T-helper 17 cell (primary cell): ENCODE results near the gene RPUSD1. TPM values are rescaled to one million over a fixed set of nuclear protein-coding genes. Genes with fewer than 3 reads are reported as not detected.
A peak's percentile ranks its signal among the peaks of the same experiment; 100 is the strongest.

Experiments
- ATAC-seq: fragments of 150-1000 bp; cut with Tn5 transposase; 2 replicates; pipeline ENCODE4 v1.10.0; 2021; ENCODE audit warnings: mild to moderate bottlenecking, moderate library complexity
- DNase-seq, 3 donors: peaks; one replicate each; pipeline versions ENCODE4 v3.0.0 to v3.0.0-alpha.2; 2020 to 2021
- H3K9me3 ChIP-seq: one replicate; pipeline ENCODE4 v1.7.0; 2013; ENCODE audit warnings: low read length, mild to moderate bottlenecking; ENCODE audit not compliant: control insufficient read depth, poor library complexity, severe bottlenecking
- H3K27ac Mint-ChIP-seq: one replicate; pipeline ENCODE4 v1.8.0; 2022; ENCODE audit warnings: mild to moderate bottlenecking, moderate library complexity, mixed read lengths
- H3K27me3 Mint-ChIP-seq: one replicate; pipeline ENCODE4 v1.8.0; 2022; ENCODE audit warnings: mixed read lengths
- H3K36me3 Mint-ChIP-seq: one replicate; pipeline ENCODE4 v1.8.0; 2022; ENCODE audit warnings: low read depth, mixed read lengths
- H3K4me1 Mint-ChIP-seq: one replicate; pipeline ENCODE4 v1.8.0; 2022; ENCODE audit warnings: mild to moderate bottlenecking, mixed read lengths
- H3K4me3 Mint-ChIP-seq: one replicate; pipeline ENCODE4 v1.8.0; 2022; ENCODE audit warnings: mild to moderate bottlenecking, moderate library complexity, mixed read lengths
- total RNA-seq, 4 donors: library from RNA in 2 of 4; stranded (reverse) in 2 of 4; gene quantifications; one replicate each; pipeline ENCODE4 v1.2.3 and lab custom pipeline; 2022 to 2026

RPUSD1 gene
- total RNA-seq, 2 donors from 2014 or later: 14.9 to 17.1 TPM

GRCh38 chr16:799948-800833 lies 12.0 kb upstream of the RPUSD1 start, which contains the start of gene GNG13:
Gene GNG13, minus strand, starts transcription at chr16:800734. Its CDS starts 1,657 bp downstream, at chr16:799077.
- DNase-seq (no peak), ATAC-seq (no peak)
- peaks cover 2% of the 10 kb centered on the region for H3K36me3 Mint-ChIP-seq
- no peaks in the 10 kb centered on the region for H3K9me3 ChIP-seq
- no peak within 1 kb of the TSS for H3K27ac Mint-ChIP-seq
- H3K4me1 Mint-ChIP-seq: peaks cover 2% of the 10 kb centered on the region
- H3K27me3 Mint-ChIP-seq: peaks cover 15% of the 10 kb centered on the region
- no peak within 1 kb of the TSS for H3K4me3 Mint-ChIP-seq

- H3K36me3 Mint-ChIP-seq: peaks cover 2% of the 10 kb centered on the region
- no peaks in the 10 kb centered on the region for H3K9me3 ChIP-seq
- H3K4me3 Mint-ChIP-seq: no peak overlapping the region
- no peak overlapping the region for H3K27ac Mint-ChIP-seq
- ATAC-seq (no peak), DNase-seq (no peak)
- H3K27me3 Mint-ChIP-seq: peaks cover 15% of the 10 kb centered on the region
- peaks cover 2% of the 10 kb centered on the region for H3K4me1 Mint-ChIP-seq
These were observed 11.1 kb upstream of the RPUSD1 start for GRCh38 chr16:799111-799947.

- no peak overlapping the region for H3K27ac Mint-ChIP-seq
- peaks cover 2% of the 10 kb centered on the region for H3K4me1 Mint-ChIP-seq
- peaks cover 2% of the 10 kb centered on the region for H3K36me3 Mint-ChIP-seq
- H3K4me3 Mint-ChIP-seq: no peak overlapping the region
- ATAC-seq (no peak), DNase-seq (no peak)
- H3K27me3 Mint-ChIP-seq: peaks cover 15% of the 10 kb centered on the region
- H3K9me3 ChIP-seq: no peaks in the 10 kb centered on the region
These were observed 10.5 kb upstream of the RPUSD1 start for GRCh38 chr16:798666-799065.

- DNase-seq: no peak
- Mint-ChIP-seq H3K4me3 (no peak overlapping the region), H3K4me1 (peaks cover 2% of the 10 kb centered on the region), H3K27ac (no peak overlapping the region), H3K27me3 (peaks cover 15% of the 10 kb centered on the region), H3K36me3 (peaks cover 2% of the 10 kb centered on the region)
- no peaks in the 10 kb centered on the region for H3K9me3 ChIP-seq
- no peak for ATAC-seq
These were observed 9.5 kb upstream of the RPUSD1 start for GRCh38 chr16:797686-798085.

- no peaks in the 10 kb centered on the region for H3K9me3 ChIP-seq
- H3K36me3 Mint-ChIP-seq: peaks cover 2% of the 10 kb centered on the region
- H3K27ac Mint-ChIP-seq: no peak overlapping the region
- ATAC-seq (peak; percentile 52), DNase-seq (no peak)
- peaks cover 10% of the 10 kb centered on the region for H3K27me3 Mint-ChIP-seq
- peaks cover 2% of the 10 kb centered on the region for H3K4me1 Mint-ChIP-seq
- H3K4me3 Mint-ChIP-seq: no peak overlapping the region
These were observed 8.9 kb upstream of the RPUSD1 start for GRCh38 chr16:797120-797420.

- peaks cover 8% of the 10 kb centered on the region for H3K27me3 Mint-ChIP-seq
- H3K9me3 ChIP-seq: no peaks in the 10 kb centered on the region
- H3K27ac Mint-ChIP-seq: no peak overlapping the region
- DNase-seq (no peak), ATAC-seq (no peak)
- H3K4me1 Mint-ChIP-seq: peaks cover 2% of the 10 kb centered on the region
- H3K4me3 Mint-ChIP-seq: no peak overlapping the region
- peaks cover 2% of the 10 kb centered on the region for H3K36me3 Mint-ChIP-seq
These were observed 8.3 kb upstream of the RPUSD1 start for GRCh38 chr16:796296-797119.

- H3K4me1 Mint-ChIP-seq: peaks cover 2% of the 10 kb centered on the region
- no peak overlapping the region for H3K4me3 Mint-ChIP-seq
- no peaks in the 10 kb centered on the region for H3K9me3 ChIP-seq
- no peak for DNase-seq
- H3K27ac Mint-ChIP-seq: no peak overlapping the region
- H3K27me3 Mint-ChIP-seq: peaks cover 8% of the 10 kb centered on the region
- ATAC-seq: no peak
- H3K36me3 Mint-ChIP-seq: peaks cover 2% of the 10 kb centered on the region
These were observed 7.5 kb upstream of the RPUSD1 start for GRCh38 chr16:795580-796229.

- Mint-ChIP-seq H3K4me1 (peaks cover 2% of the 10 kb centered on the region), H3K27ac (no peak overlapping the region), H3K4me3 (no peak overlapping the region), H3K27me3 (peaks cover 8% of the 10 kb centered on the region), H3K36me3 (peaks cover 2% of the 10 kb centered on the region)
- no peaks in the 10 kb centered on the region for H3K9me3 ChIP-seq
- ATAC-seq (no peak), DNase-seq (no peak)
These were observed 6.8 kb upstream of the RPUSD1 start for GRCh38 chr16:794853-795466.

GRCh38 chr16:794091-794822 lies 6.1 kb upstream of the RPUSD1 start:
- Mint-ChIP-seq H3K27me3 (peaks cover 8% of the 10 kb centered on the region), H3K27ac (no peak overlapping the region), H3K4me1 (peaks cover 2% of the 10 kb centered on the region), H3K36me3 (peaks cover 2% of the 10 kb centered on the region), H3K4me3 (no peak overlapping the region)
- H3K9me3 ChIP-seq: no peaks in the 10 kb centered on the region
- DNase-seq: no peak
- ATAC-seq: no peak

- H3K27ac Mint-ChIP-seq: no peak overlapping the region
- peaks cover 2% of the 10 kb centered on the region for H3K36me3 Mint-ChIP-seq
- peaks cover under 1% of the 10 kb centered on the region for H3K27me3 Mint-ChIP-seq
- peaks cover 2% of the 10 kb centered on the region for H3K4me1 Mint-ChIP-seq
- H3K4me3 Mint-ChIP-seq: no peak overlapping the region
- DNase-seq: no peak
- ATAC-seq: no peak
- no peaks in the 10 kb centered on the region for H3K9me3 ChIP-seq
These were observed 5.2 kb upstream of the RPUSD1 start for GRCh38 chr16:793414-793813.

- Mint-ChIP-seq H3K4me3 (no peak overlapping the region), H3K27me3 (no peaks in the 10 kb centered on the region), H3K4me1 (peaks cover 2% of the 10 kb centered on the region), H3K36me3 (no peaks in the 10 kb centered on the region), H3K27ac (no peak overlapping the region)
- no peaks in the 10 kb centered on the region for H3K9me3 ChIP-seq
- ATAC-seq (no peak), DNase-seq (no peak)
These were observed 4.2 kb upstream of the RPUSD1 start for GRCh38 chr16:792221-792995.
